H1 (cell line): ENCODE data around the gene PLA2R1. TPM values are rescaled to one million over a fixed set of nuclear protein-coding genes. Genes with fewer than 3 reads are reported as not detected.

Source experiments
- CTCF ChIA-PET: fragments of 300-600 bp; sonication (Branson Sonifier 250); formaldehyde crosslinking; loops from one replicate; lab custom pipeline; 2021; ENCODE audit not compliant: partially characterized antibody; lab: Charles Lee
- POLR2A ChIA-PET: fragments of 300-600 bp; sonication (Branson Sonifier 250); formaldehyde crosslinking; loops from one replicate; lab custom pipeline; 2021; ENCODE audit warnings: inconsistent platforms; ENCODE audit not compliant: partially characterized antibody; lab: Charles Lee
- DNase-seq, 2 experiments: peaks; one replicate each; pipeline versions ENCODE4 v3.0.0 to v3.0.0-alpha.2; 2010 to 2022; ENCODE audit warnings: low spot score in 2 of 2, low read depth in 1 of 2, mixed read lengths in 1 of 2
- FAIRE-seq: peaks from 2 replicates; lab custom pipeline; 2011; peaks lifted over from hg19 to GRCh38; lab: Jason Lieb, UNC
- H2AFZ ChIP-seq: 2 replicates; pipeline ENCODE4 v1.8.1; 2012; ENCODE audit warnings: low read length, inconsistent platforms
- H2AK5ac ChIP-seq: 2 replicates; pipeline ENCODE4 v1.6.1; 2013; ENCODE audit warnings: low read depth, low read length
- H2BK120ac ChIP-seq: replicated peaks from 2 replicates; pipeline ENCODE3; 2013; ENCODE audit warnings: low read depth, low read length, inconsistent platforms
- H2BK12ac ChIP-seq: 2 replicates; pipeline ENCODE4 v1.6.1; 2013; ENCODE audit warnings: low read depth, low read length
- H2BK15ac ChIP-seq: 2 replicates; pipeline ENCODE4 v1.6.1; 2013; ENCODE audit warnings: low read length
- H2BK20ac ChIP-seq: 2 replicates; pipeline ENCODE4 v1.6.1; 2013; ENCODE audit warnings: low read length
- H2BK5ac ChIP-seq: 2 replicates; pipeline ENCODE4 v1.6.1; 2013; ENCODE audit warnings: low read depth, low read length
- H3K14ac ChIP-seq: 2 replicates; pipeline ENCODE4 v1.6.1; 2013; ENCODE audit warnings: inconsistent platforms; ENCODE audit not compliant: insufficient read length
- H3K18ac ChIP-seq: 2 replicates; pipeline ENCODE4 v1.6.1; 2013; ENCODE audit warnings: low read length; ENCODE audit errors: extremely low read depth
- H3K23ac ChIP-seq: 2 replicates; pipeline ENCODE4 v1.6.1; 2013; ENCODE audit warnings: inconsistent platforms; ENCODE audit not compliant: insufficient read length
- H3K23me2 ChIP-seq: 2 replicates; pipeline ENCODE4 v1.6.1; 2013; ENCODE audit warnings: low read depth, low read length
- H3K27ac ChIP-seq: 2 replicates; pipeline ENCODE4 v1.6.1; 2011; ENCODE audit warnings: low read depth, low read length, inconsistent platforms
- H3K27me3 ChIP-seq, 4 experiments: replicated peaks in 1 of 4; 1 replicate in 1 of 4; 2 replicates in 3 of 4; pipeline versions ENCODE4 v1.6.1 to v1.8.1; 2011 to 2013; ENCODE audit warnings: low read length in 3 of 4, mild to moderate bottlenecking in 3 of 4, inconsistent platforms in 2 of 4, mixed read lengths in 2 of 4, moderate library complexity in 1 of 4; ENCODE audit not compliant: control insufficient read depth in 3 of 4, insufficient read depth in 3 of 4; ENCODE audit errors: extremely low read depth in 1 of 4
- H3K36me3 ChIP-seq, 4 experiments: 2 replicates each; pipeline versions ENCODE4 v1.6.1 to v1.8.1; 2011 to 2013; ENCODE audit warnings: mild to moderate bottlenecking in 4 of 4, low read length in 3 of 4, moderate library complexity in 2 of 4, control low read depth in 1 of 4, inconsistent platforms in 1 of 4; ENCODE audit not compliant: insufficient read depth in 4 of 4, control insufficient read depth in 2 of 4
- H3K4ac ChIP-seq: replicated peaks from 2 replicates; pipeline ENCODE3; 2013; ENCODE audit warnings: low read length, low read depth, mixed read lengths, inconsistent platforms; ENCODE audit not compliant: insufficient read length
- H3K4me1 ChIP-seq, 4 experiments: replicated peaks in 1 of 4; 1 replicate in 1 of 4; 2 replicates in 3 of 4; pipeline versions ENCODE4 v1.6.1 to v1.8.1; 2011 to 2013; ENCODE audit warnings: low read length in 3 of 4, inconsistent platforms in 2 of 4, mixed read lengths in 1 of 4; ENCODE audit not compliant: insufficient read depth in 4 of 4, control insufficient read depth in 3 of 4
- H3K4me2 ChIP-seq, 2 experiments: 2 replicates each; pipeline versions ENCODE4 v1.6.1 to v1.8.1; 2011 to 2013; ENCODE audit warnings: low read depth in 2 of 2, low read length in 2 of 2, control low read depth in 1 of 2, inconsistent platforms in 1 of 2, mild to moderate bottlenecking in 1 of 2; ENCODE audit not compliant: insufficient read depth in 1 of 2
- H3K4me3 ChIP-seq, 4 experiments: fragments of 200-600, 300-600 bp in 1 of 4; sonication (generic), shearing (Covaris generic), sonication (Bioruptor Twin) in 1 of 4; 2 replicates each; pipeline versions ENCODE4 v1.5.1 to v1.8.1; 2011 to 2016; ENCODE audit warnings: low read length in 4 of 4, low read depth in 3 of 4, control low read depth in 2 of 4, inconsistent platforms in 2 of 4, mild to moderate bottlenecking in 2 of 4, mixed read lengths in 1 of 4, moderate library complexity in 1 of 4; ENCODE audit not compliant: insufficient read depth in 2 of 4; ENCODE audit errors: extremely low read depth in 1 of 4
- H3K56ac ChIP-seq: replicated peaks from 2 replicates; pipeline ENCODE3; 2013; ENCODE audit warnings: low read depth, mild to moderate bottlenecking, mixed read lengths, low read length, inconsistent platforms; ENCODE audit not compliant: insufficient read length
- H3K79me1 ChIP-seq: 2 replicates; pipeline ENCODE4 v1.6.1; 2013; ENCODE audit warnings: low read depth, low read length, control low read depth
- H3K79me2 ChIP-seq, 2 experiments: 2 replicates each; pipeline versions ENCODE4 v1.6.1 to v1.8.1; 2012 to 2013; ENCODE audit warnings: low read length in 2 of 2, mild to moderate bottlenecking in 2 of 2, inconsistent platforms in 1 of 2; ENCODE audit not compliant: insufficient read depth in 2 of 2, control insufficient read depth in 1 of 2
- H3K9ac ChIP-seq, 4 experiments: replicated peaks in 1 of 4; 1 replicate in 1 of 4; 2 replicates in 3 of 4; pipeline versions ENCODE4 v1.6.1 to v1.8.1; 2011 to 2013; ENCODE audit warnings: low read depth in 3 of 4, low read length in 3 of 4, control low read depth in 2 of 4, mild to moderate bottlenecking in 2 of 4, moderate library complexity in 2 of 4, inconsistent platforms in 1 of 4; ENCODE audit errors: extremely low read depth in 1 of 4
- H3K9me3 ChIP-seq, 2 experiments: 2 replicates each; pipeline versions ENCODE4 v1.6.1 to v1.8.1; 2012 to 2013; ENCODE audit warnings: mild to moderate bottlenecking in 2 of 2, moderate library complexity in 2 of 2, control low read depth in 1 of 2, inconsistent platforms in 1 of 2, low read depth in 1 of 2, low read length in 1 of 2, mixed read lengths in 1 of 2; ENCODE audit not compliant: insufficient read depth in 2 of 2
- H4K20me1 ChIP-seq, 2 experiments: replicated peaks in 1 of 2; 2 replicates each; pipeline versions ENCODE3 to v1.8.1; 2011 to 2013; ENCODE audit warnings: inconsistent platforms in 2 of 2, low read length in 2 of 2, mild to moderate bottlenecking in 1 of 2; ENCODE audit not compliant: insufficient read depth in 2 of 2, control insufficient read depth in 1 of 2
- H4K5ac ChIP-seq: 2 replicates; pipeline ENCODE4 v1.6.1; 2013; ENCODE audit warnings: low read length, low read depth, mixed read lengths, inconsistent platforms; ENCODE audit not compliant: insufficient read length
- H4K8ac ChIP-seq: 2 replicates; pipeline ENCODE4 v1.8.0; 2013; ENCODE audit warnings: mild to moderate bottlenecking, moderate library complexity, low read length, inconsistent platforms; ENCODE audit not compliant: insufficient read depth; ENCODE audit errors: extremely low read depth
- H4K91ac ChIP-seq: replicated peaks from 2 replicates; pipeline ENCODE3; 2013; ENCODE audit warnings: low read length, mixed read lengths, inconsistent platforms; ENCODE audit not compliant: insufficient read length
- ASH2L ChIP-seq: fragments of 200-600, 300-600 bp; sonication (generic); IDR thresholded peaks from one replicate; pipeline ENCODE4 v1.7.1; 2017; ENCODE audit warnings: low read length
- NANOG ChIP-seq: IDR thresholded peaks from 2 replicates; pipeline ENCODE4 v1.6.1; 2011; ENCODE audit warnings: low read length, low read depth, mild to moderate bottlenecking, inconsistent platforms; ENCODE audit not compliant: insufficient read depth, poor library complexity, severe bottlenecking
- RNF2 ChIP-seq: fragments of 200-900, 300-1000 bp; sonication (generic); IDR thresholded peaks from 2 replicates; pipeline ENCODE4 v1.7.1; 2016; ENCODE audit warnings: borderline replicate concordance, low read depth, mild to moderate bottlenecking, antibody characterized with exemption, low read length; ENCODE audit not compliant: poor library complexity, severe bottlenecking; ENCODE audit errors: missing control alignments
- SRF ChIP-seq: IDR thresholded peaks from 2 replicates; pipeline ENCODE4 v1.6.1; 2011; ENCODE audit warnings: mild to moderate bottlenecking, low read depth, low read length, moderate library complexity
- TBP ChIP-seq: IDR thresholded peaks from 2 replicates; pipeline ENCODE4 v1.6.1; 2011; ENCODE audit warnings: low read depth, low read length, improper control_type of control experiment
- ZNF274 ChIP-seq: IDR thresholded peaks from 2 replicates; pipeline ENCODE4 v1.7.0; 2012; ENCODE audit warnings: low read length, borderline replicate concordance; ENCODE audit errors: extremely low read depth
- WGBS, 2 experiments: shearing (Covaris generic) in 1 of 2; methylation state at CpG; one replicate each; pipeline versions ENCODE4 v1.1.6 to v1.1.7; 2013 to 2015; ENCODE audit warnings: low lambda C conversion rate in 2 of 2, mixed read lengths in 2 of 2, inconsistent platforms in 1 of 2, low coverage in 1 of 2, missing lambda C conversion rate in 1 of 2; ENCODE audit not compliant: insufficient replicate concordance in 2 of 2, insufficient coverage in 1 of 2, insufficient read length in 1 of 2; ENCODE audit errors: extremely low coverage in 1 of 2, missing lambda C conversion rate in 1 of 2; 5-methylcytosine and 5-hydroxymethylcytosine counted together
- polyA plus RNA-seq, 7 experiments: library from polyadenylated mRNA; depleted of rRNA in 3 of 7; stranded (reverse) in 5 of 7; unstranded in 2 of 7; fragments of >200 nt in 5 of 7; fragments of 200-250 nt in 2 of 7; gene quantifications; 1 replicate in 5 of 7; 2 replicates in 1 of 7; 4 replicates in 1 of 7; pipeline versions ENCODE4 v1.2.1 to v1.2.3, GENCODE V29; 2011 to 2013; ENCODE audit warnings: missing spikeins in 2 of 7, mixed read lengths in 2 of 7
- total RNA-seq: library from RNA; stranded (reverse); fragmentation: NEBNext Ultra II Directional; extraction: Animal tissue kit (Norgen Biotek cat#: 25700); gene quantifications from 2 replicates; pipeline ENCODE4 v1.2.1, GENCODE V29; 2021

The PLA2R1 gene
- total and polyA plus RNA-seq, 2 of the 8 experiments (the other 6 are each of a cell fraction or from before 2014, with no cell fraction given), result 0.65 to 1.5 TPM

DNA sequence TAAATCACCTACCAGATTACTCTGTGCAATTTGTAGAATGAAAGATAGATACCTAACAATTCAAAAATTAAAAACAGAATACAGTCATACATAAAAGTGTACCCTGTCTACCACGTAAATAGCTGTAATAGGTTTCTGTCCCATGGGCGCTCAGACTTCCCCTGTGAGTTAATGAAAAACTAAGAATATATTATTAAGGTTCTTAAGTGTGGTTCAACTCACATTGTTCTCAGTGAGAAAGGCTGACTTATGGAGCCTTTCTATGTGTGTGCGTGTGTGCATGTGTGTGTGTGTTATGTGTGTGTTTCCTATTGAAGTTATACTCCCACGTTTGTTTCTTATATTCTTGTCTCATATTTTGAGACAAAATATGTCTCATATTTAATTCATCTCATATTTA lies 149.8 kb downstream of the PLA2R1 start:
- no peak overlapping the region for H2BK20ac ChIP-seq
- 89% methylated on average over 4 of the region's 4 CpGs; no CpG with 5 or more reads in 1 of the 2 experiments for WGBS, 2 experiments
- H2AFZ ChIP-seq, result no peak overlapping the region
- H3K79me2 ChIP-seq, result no peaks in the 10 kb centered on the region
- H2BK5ac ChIP-seq, result no peak overlapping the region
- TF ChIP-seq TBP (no peak), RNF2 (no peak), ASH2L (no peak), NANOG (no peak), SRF (no peak), ZNF274 (no peak)
- H3K79me1 ChIP-seq, result no peaks in the 10 kb centered on the region
- H3K4me3 ChIP-seq, result no peak overlapping the region
- no peaks in the 10 kb centered on the region for H4K20me1 ChIP-seq
- FAIRE-seq (no peak), DNase-seq (no peak)
- no peak overlapping the region for H3K27ac ChIP-seq
- no peak overlapping the region for H3K14ac ChIP-seq
- H3K4ac ChIP-seq, result no peak overlapping the region
- no peak overlapping the region for H2BK120ac ChIP-seq
- no peak overlapping the region for H2BK12ac ChIP-seq
- H3K23me2 ChIP-seq, result no peaks in the 10 kb centered on the region
- no peaks in the 10 kb centered on the region for H3K36me3 ChIP-seq
- H3K27me3 ChIP-seq, result no peaks in the 10 kb centered on the region
- no peak overlapping the region for H3K9ac ChIP-seq
- H4K8ac ChIP-seq, result no peak overlapping the region
- ChIA-PET POLR2A (no interaction called here), CTCF (interaction anchor here (0.6 kb wide), 1 partner anchor 21 kb away, joined by 3 read pairs; no protein-coding TSS in a partner anchor)
- no peak overlapping the region for H3K18ac ChIP-seq
- H4K91ac ChIP-seq, result no peak overlapping the region
- H2AK5ac ChIP-seq, result no peak overlapping the region
- no peak overlapping the region for H3K56ac ChIP-seq
- no peaks in the 10 kb centered on the region for H3K9me3 ChIP-seq
- no peak overlapping the region for H3K4me2 ChIP-seq
- H2BK15ac ChIP-seq, result no peak overlapping the region
- no peak overlapping the region for H4K5ac ChIP-seq
- H3K23ac ChIP-seq, result no peak overlapping the region
- H3K4me1 ChIP-seq, result no peaks in the 10 kb centered on the region
